Lung (tissue), 12 donors: ENCODE measurements around the gene PPM1J. TPM values are rescaled to one million over a fixed set of nuclear protein-coding genes. Genes with fewer than 3 reads are reported as not detected.

Source experiments
- ATAC-seq: fragments of 200-7000 bp; cut with Tn5 transposase; one replicate; pipeline ENCODE4 v1.9.1; 2020; ENCODE audit warnings: moderate number of reproducible peaks; ENCODE audit not compliant: insufficient read depth, low FRiP score
- DNase-seq, 3 donors: peaks; one replicate each; pipeline ENCODE4 v3.0.0-alpha.2; 2013 to 2017
- H3K27ac ChIP-seq, 2 donors: one replicate each; pipeline ENCODE4 v1.5.1; 2013; ENCODE audit warnings: mild to moderate bottlenecking in 2 of 2, moderate library complexity in 2 of 2, control low read depth in 1 of 2, inconsistent platforms in 1 of 2, low read depth in 1 of 2, low read length in 1 of 2
- H3K27me3 ChIP-seq, 3 donors: one replicate each; pipeline ENCODE4 v1.5.1; 2013; ENCODE audit warnings: low read length in 2 of 3; ENCODE audit not compliant: control insufficient read depth in 3 of 3, insufficient read depth in 3 of 3
- H3K36me3 ChIP-seq, 4 donors: one replicate each; pipeline ENCODE4 v1.5.1; 2013; ENCODE audit warnings: low read length in 4 of 4, mild to moderate bottlenecking in 1 of 4, moderate library complexity in 1 of 4; ENCODE audit not compliant: control insufficient read depth in 4 of 4, insufficient read depth in 4 of 4
- H3K4me1 ChIP-seq, 5 donors: one replicate each; pipeline ENCODE4 v1.5.1; 2013; ENCODE audit warnings: low read length in 5 of 5, mild to moderate bottlenecking in 2 of 5, moderate library complexity in 1 of 5; ENCODE audit not compliant: control insufficient read depth in 5 of 5, insufficient read depth in 5 of 5
- H3K4me3 ChIP-seq: one replicate; pipeline ENCODE4 v1.5.1; 2013; ENCODE audit warnings: mild to moderate bottlenecking, control low read depth, moderate library complexity
- H3K9ac ChIP-seq, 2 donors: one replicate each; pipeline ENCODE4 v1.5.1; 2013; ENCODE audit warnings: low read length in 2 of 2, control low read depth in 1 of 2; ENCODE audit not compliant: insufficient read depth in 1 of 2
- H3K9me3 ChIP-seq, 4 donors: one replicate each; pipeline ENCODE4 v1.5.1; 2013; ENCODE audit warnings: low read length in 3 of 4, mild to moderate bottlenecking in 1 of 4, moderate library complexity in 1 of 4; ENCODE audit not compliant: control insufficient read depth in 4 of 4, insufficient read depth in 3 of 4
- CTCF ChIP-seq: IDR thresholded peaks from 2 replicates; pipeline ENCODE4 v1.5.1; 2012; ENCODE audit warnings: mild to moderate bottlenecking; ENCODE audit errors: control extremely low read depth, extremely low read depth
- WGBS, 2 donors: extraction: QIAGEN DNeasy Blood & Tissue Kit; methylation state at CpG; one replicate each; pipeline ENCODE4 v1.1.7; 2013; 5-methylcytosine and 5-hydroxymethylcytosine counted together
- polyA plus RNA-seq, 2 donors: library from polyadenylated mRNA; stranded (reverse); fragments of 200-250 nt; gene quantifications; one replicate each; pipeline ENCODE4 v1.2.1, GENCODE V29; 2013
- total RNA-seq, 2 donors: library from RNA; depleted of rRNA in 1 of 2; stranded (reverse); fragments of >200 nt in 1 of 2; gene quantifications; one replicate each; pipeline ENCODE4 v1.2.1, GENCODE V29; 2014 to 2021
- donor health status: control.
- donor health status: control.
- donor health status: Bipolar disorder and iron deficiency.
- donor health status: healthy.
- donor health status: DM: yes; HTN: yes; CAD: no.

PPM1J gene
- total and polyA plus RNA-seq, 4 donors = 0.45 to 0.92 (median 0.64) TPM; not detected in 1

GRCh38 chr1:112688781-112689193 is 26.3 kb downstream of the PPM1J start:
- ATAC-seq = no peak
- no peak overlapping the region for H3K27ac ChIP-seq
- peaks cover 0 to 25% (median 22%) of the 10 kb centered on the region in 4 donors for H3K36me3 ChIP-seq

GRCh38 chr1:112687785-112688496 is 27.2 kb downstream of the PPM1J start:
- H3K36me3 ChIP-seq = peaks cover 0 to 22% (median 20%) of the 10 kb centered on the region in 4 donors
- 88 to 94% methylated on average over 13 of the region's 13 CpGs for WGBS, 2 donors
- no peaks in the 10 kb centered on the region for H3K27me3 ChIP-seq
- no peaks in the 10 kb centered on the region for H3K9me3 ChIP-seq
- TF ChIP-seq CTCF = no peak
- DNase-seq = no peak
- no peak overlapping the region for H3K27ac ChIP-seq
- H3K4me1 ChIP-seq = peaks cover 0 to 4% (median 0%) of the 10 kb centered on the region in 5 donors
- no peak overlapping the region for H3K9ac ChIP-seq
- no peak for ATAC-seq
- H3K4me3 ChIP-seq = no peak overlapping the region

More at GRCh38 chr1:112688781-112689193, 26.3 kb downstream of the PPM1J start:
- WGBS, 2 donors = 86 to 88% methylated on average over 13 of the region's 13 CpGs
- no peaks in the 10 kb centered on the region for H3K9me3 ChIP-seq
- TF ChIP-seq CTCF = no peak
- no peaks in the 10 kb centered on the region for H3K27me3 ChIP-seq
- H3K9ac ChIP-seq = no peak overlapping the region
- peaks cover 0 to 4% (median 0%) of the 10 kb centered on the region in 5 donors for H3K4me1 ChIP-seq
- peak in 2 of 3 donors; percentile 10 to 35 for DNase-seq
- no peak overlapping the region for H3K4me3 ChIP-seq

GRCh38 chr1:112687361-112687760 is 27.8 kb downstream of the PPM1J start:
- WGBS, 2 donors = 85 to 89% methylated on average over 4 of the region's 4 CpGs
- no peak for TF ChIP-seq CTCF
- DNase-seq (no peak), ATAC-seq (no peak)
- Histone ChIP-seq H3K9ac (no peak overlapping the region), H3K36me3 (peaks cover 0 to 16% (median 15%) of the 10 kb centered on the region in 4 donors), H3K27ac (no peak overlapping the region), H3K4me3 (no peak overlapping the region), H3K27me3 (no peaks in the 10 kb centered on the region), H3K9me3 (no peaks in the 10 kb centered on the region), H3K4me1 (peaks cover 0 to 4% (median 0%) of the 10 kb centered on the region in 5 donors)
